Measurements from ENCODE around the gene KAZN.

Gene KAZN

DNA sequence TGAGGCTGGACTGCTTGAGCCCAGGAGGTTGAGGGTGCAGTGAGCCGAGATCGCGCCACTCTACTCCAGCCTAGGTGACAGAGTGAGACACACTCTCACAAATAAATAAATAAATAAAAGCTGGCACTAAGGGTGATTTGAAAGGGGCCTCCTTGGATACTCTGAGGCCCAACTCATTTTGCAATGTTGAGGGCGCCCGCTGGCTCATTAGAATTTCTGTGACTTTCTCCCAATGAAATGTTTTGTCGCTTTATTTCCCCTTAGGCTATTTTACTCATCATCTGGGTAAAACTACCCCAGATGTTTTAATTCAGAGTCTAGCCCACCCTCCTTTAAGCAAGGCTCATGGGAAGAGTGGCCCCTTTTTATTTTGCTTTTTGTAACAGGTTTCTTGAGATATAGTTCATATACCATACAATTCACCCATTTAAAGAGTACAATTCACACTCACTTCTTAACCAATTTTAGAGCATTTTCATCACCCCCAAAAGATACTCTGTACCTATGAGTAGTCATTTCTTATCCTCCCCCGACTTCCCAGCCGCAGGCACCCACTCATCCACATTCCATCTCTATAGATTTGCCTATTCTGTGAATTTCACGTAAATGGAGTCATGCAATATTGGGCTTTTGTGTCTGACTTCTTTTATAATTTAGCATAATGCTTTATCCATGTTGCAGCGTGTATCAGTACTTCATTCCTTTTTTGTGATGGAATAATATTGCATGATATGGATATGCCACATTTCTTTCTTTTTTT, 259.1 kb downstream of the KAZN start:
- DNase-seq (ENCODE audit: low read depth), result no peak

DNA sequence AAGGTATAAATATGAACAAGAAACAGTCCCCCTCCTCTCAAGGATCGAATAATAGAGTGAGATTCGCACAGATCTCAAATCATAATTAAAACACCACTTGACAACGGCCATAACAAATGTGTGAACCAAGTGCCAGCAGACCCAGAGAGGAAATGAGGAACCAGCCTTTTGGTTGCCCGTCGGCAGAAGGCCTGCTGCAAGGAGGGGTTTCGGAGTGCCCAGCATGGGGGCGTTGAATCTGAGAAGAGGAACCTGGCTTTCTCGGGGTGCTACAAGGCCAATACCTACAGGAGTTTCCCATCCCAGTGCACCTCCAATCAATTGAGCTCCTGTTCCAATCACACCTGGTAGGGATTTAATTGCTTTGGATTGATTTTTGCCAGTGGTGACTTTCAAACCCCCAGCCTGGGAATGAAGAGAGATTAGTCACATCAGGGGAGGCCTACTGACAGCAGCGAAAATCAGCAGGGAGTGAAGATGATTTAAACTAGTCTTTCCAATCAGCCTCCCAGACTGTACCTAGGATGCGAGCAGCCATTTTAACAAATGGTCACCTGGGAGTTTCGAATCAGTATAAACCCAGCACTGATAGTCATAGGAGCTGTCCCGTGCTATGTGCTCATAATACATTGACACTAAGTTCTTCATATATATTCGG, 263.8 kb downstream of the KAZN start:
- no peak for DNase-seq (ENCODE audit: low read depth)

DNA sequence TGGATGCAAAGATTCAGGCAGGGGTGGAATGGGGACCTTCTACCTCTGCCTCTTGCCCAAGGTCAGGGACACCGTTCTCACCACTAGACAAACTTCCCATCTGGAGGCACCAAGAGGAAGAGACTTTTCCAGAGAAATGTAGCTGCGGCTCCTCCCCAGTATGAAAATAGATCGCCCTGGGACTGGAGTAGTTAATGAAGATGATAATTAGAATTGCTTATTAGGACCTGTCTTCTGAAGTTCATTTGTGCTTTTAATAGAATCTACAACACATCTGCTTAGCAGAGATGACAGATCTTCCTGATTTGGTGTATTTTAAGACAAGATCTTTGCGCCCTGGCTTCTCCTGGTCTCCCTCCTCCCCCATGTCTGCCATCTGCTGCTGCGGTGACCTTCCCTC, 266.6 kb downstream of the KAZN start:
- no peak for DNase-seq (ENCODE audit: low read depth)

DNA sequence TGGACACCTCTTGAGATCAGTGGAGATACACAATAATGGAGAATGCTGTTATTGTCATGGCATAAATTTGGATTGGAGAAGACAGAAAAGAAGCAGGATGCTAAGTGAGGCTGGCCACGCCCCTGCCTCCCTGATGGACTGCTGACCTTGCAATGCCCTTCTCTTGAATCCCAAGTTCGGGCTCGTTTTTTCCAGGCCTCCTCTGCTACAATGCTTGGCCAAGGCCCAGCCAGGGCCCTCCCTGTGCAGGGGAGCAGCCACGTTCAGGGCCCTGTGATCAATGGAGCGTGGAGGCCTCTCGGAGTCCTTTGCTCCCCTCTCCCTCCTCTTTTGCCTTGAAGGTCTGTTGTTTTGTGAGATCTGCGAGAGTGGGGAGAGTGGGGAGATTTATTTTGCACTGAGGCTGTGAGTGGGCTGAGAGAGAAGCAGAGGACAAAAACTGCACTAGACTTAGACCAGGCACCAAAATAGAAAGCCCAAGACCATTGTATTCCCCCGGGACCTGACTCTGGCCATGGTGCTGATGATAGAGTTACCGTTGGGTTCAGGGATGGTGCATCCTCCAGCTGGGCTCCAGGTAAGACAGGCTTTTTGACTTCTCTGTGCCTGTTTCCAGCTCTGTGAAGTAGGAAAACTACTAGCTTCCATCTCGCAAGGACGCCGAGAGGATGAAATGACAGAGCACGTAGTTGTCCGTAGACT, 268.6 kb downstream of the KAZN start:
- no peak for DNase-seq (ENCODE audit: low read depth)

DNA sequence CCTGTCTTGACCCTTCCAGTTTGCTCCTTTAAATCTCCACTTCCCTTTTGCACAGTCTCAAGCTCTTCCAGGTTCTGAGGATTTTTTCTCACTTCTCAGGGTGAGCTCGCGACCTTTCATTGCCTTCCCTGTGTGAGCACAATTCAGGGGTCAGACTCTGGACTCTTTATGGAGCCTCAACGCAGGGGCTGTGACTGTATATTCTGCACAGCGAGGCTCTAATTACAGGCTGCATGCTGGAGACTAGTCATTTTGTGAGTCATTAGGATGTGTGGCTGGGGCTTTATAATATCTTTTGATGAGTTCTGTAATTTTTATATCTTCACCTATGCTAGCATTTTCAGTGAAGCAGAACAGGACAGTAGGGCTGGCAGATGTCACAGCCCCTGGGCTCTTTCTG, 270.7 kb downstream of the KAZN start:
- no peak for DNase-seq (ENCODE audit: low read depth)

DNA sequence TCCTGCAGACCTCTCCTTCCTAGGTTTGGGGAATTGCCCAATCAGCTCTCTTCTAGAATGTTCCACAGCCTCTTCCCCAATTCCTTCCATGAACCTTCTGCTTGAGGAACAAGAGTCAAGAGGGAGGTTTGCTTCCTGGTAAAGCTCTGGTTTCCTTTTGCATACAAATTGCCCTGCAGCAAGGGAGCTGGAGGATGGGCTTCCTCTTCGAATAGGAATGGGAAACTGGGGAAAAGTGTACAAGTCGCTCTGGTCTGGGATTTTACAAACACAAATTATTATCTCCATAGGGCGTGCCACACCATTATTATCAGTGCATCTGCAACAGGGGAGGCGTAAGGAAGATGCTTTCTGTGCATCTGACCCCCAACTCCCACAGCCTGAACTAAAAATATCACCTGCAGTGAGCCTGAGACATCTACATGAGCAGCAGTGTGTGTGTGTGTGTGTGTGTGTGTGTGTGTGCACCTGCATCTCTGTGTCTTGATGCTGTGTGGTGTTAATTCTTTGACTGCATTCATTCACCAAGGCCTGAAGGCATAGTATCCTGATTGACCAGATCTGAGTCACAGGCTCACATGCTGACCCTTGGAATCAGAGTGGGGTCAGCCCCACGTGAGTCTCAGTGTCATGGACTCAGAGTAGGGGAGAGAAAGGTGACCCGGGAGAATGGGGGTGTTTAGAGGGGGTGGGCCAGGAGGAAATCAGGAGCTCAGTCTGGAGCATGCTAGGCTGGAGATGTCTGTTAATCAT, 272.9 kb downstream of the KAZN start:
- no peak for DNase-seq (ENCODE audit: low read depth)

DNA sequence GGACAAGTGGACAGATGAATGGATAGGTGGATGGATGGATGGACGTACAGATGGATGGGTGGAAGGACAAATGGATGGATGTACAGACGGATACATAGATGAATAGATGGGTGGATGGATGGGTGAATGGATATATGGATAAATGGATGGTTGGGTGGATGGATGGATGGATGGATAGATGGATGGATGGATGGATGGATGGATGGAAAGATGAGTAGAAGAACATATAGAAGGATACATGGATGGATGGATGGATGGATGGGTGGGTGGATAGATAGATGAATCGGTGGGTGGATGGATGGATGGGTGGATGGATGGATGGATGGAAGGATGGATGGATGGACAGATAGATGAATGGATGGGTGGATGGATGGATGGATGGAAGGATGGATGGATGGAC, 274.3 kb downstream of the KAZN start:
- no peak for DNase-seq (ENCODE audit: low read depth)

DNA sequence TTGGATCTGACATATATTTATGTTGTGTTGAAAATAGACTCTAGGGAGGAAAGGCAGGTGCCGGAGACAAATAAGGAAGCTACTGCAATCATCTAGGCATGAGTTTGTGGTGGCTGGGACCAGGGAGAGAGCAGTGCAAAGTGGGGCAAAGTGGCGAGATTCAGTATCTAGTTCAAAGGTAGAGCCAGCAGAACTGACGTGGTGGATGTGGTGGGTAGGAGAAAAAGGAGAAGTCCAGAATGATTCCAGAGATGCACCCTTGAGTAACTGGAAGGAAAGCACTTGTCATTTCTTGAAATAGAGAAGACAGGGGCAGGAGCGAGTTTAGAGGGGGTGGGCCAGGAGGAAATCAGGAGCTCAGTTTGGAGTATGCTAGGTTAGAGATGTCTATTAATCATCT, 275.2 kb downstream of the KAZN start:
- no peak for DNase-seq (ENCODE audit: low read depth)

DNA sequence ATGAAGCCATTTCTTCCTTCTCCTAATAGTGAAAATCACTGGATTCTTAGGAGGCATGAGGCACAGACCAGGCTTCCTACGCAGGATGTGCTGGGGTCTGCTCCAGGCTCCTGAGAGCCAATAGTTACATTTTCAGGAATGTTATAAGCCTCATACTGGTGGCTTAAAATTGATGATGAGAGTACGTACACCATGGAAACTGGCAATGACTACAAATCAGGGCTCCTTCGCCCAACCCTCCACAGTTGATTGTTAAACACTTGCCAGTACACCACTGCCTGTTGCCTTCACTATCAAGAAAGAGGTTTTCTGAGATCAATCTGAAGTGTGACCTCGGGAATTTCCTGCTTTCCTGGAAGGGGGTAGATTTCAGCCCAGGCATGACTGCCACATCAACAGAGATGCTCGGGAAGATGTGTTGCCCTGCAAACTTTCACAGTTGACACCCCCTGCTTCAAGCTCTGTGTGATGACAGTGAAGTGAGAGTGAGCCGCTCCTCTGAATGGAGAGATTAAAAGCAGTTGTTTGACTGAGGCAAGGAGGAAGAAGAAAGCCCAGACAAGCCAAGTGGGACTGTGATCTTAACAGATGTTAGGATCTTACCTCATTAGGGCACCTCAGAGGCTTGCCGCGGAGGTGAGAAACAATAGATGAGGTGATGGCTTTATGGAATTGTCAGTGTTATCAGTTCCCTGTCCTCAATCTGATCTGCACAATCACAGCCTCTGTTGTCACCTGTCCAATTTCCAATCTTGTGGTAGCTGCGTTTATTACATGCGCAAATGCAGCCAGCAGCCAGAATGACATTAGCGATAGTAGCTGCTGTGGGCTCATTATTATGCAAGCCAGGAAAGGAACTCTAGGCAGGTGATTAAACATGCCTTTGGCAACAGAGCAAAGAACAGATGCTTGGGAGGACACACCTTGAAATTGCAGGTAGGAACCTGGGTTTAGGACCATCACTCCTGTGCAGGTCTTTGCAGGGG, 277.3 kb downstream of the KAZN start:
- DNase-seq (ENCODE audit: low read depth), result no peak

DNA sequence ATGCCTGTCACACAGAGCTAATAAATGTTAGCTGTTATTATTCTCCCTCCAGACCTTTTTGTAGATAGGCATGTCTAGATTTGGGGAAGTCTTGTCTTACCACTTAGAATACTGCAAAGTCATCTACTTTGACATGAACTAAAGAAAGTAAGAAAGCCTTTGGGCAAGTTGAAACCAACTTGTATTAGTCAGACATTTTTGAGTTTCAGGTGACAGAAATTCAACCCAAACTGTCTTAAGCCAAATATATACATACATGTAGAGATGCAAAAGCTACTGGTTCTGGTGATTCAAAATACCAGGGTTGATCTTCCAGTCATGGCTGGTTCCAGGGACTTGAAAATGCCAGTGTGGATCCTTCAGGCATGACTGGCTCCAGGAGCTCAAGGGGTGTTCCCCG, 278.3 kb downstream of the KAZN start:
- DNase-seq (ENCODE audit: low read depth), result no peak

DNA sequence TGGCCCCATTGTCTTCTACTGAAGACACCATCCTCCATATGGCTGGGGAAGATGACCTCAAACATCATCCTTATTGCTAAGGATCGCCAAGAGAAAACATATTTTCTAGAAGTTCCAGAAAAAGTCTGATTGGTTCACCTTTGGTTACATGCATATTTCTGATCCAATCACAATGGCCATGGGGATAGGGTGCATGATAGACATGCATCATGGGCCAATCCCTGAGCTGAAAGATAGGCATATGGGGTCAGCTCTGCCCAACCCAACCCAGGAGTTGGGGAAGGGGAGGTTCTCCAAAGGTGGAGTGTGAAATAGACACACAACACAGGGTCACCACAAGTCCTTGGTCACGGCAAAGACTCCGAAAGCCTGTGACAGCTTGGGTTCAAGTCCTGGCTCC, 278.7 kb downstream of the KAZN start:
- no peak for DNase-seq (ENCODE audit: low read depth)

DNA sequence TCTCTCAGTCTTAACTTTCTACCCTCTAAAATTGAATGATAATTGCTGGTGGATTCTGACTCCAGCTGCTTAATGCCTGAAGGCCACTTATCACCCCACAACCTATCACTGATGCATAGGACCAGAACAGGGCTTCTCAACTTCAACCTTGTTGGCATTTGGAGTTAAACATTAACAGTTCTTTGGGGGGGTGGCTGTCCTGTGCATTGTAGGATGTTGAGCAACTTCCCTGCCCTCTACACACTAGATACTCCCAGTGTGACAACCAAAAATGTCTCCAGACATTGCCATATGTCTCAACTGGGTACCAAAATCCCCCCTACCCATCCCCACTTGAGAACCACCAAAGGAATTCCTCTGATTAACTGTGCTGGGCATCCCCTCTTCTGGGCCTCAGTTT, 279.6 kb downstream of the KAZN start:
- DNase-seq (ENCODE audit: low read depth), result no peak

DNA sequence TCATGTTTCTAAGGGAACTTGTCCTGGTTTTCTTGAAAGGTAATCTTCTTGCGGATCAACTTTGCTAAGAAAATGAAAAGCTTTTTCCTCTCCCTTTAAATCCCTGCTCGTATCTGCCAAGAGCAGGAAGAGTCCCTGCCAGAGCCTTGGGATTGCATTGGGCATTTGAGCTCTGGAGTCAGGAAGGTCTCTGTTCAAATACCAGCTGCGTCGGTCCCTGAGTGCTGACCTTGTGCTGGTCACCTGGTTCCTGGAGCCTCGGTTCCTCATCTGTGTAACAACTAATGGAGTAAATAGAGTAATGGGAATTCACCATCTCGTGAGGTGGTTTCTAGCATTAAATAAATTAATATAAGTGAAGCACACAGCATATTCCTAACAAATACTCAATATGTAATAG, 280.5 kb downstream of the KAZN start:
- DNase-seq (ENCODE audit: low read depth), result no peak

DNA sequence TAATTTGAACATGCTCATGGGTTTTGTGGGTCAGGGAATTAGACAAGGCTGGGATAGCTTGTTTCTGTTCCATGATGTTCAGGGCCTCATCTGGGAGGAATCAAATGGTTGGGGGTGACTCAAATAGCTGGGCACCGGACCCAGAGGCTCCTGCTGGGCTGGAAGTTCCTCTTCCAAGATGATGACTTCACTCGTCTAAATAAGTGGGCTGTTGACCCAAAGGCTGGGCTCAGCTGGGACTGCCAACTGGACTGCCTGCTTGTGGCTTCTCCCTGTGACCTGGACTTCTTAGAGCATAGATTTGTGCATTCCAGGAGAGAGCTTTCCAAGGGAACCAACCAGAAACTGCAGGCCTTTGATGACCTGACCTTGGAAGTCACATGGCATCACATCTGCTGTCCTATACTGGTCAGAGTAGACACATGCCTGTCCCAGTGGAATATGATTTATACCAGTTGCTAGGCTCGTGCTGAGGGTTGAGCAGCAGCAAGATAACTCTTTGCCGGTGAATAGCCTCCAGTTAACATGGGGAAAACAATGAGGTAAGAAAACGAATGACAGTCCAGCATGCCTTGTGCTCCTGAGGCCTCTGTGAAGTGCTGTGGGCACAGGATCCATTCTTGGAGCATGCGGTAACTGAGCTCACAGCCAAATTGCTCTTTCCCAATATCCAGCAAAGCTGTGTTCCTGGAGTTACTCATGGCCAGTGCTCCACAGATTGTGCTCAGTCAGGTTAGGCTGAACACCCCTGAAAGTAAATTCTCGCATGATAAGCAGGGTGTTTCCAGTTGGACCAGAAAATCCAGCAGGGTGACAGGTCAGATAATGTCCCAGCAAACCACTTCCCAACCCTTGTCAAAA, 282.2 kb downstream of the KAZN start:
- DNase-seq (ENCODE audit: low read depth), result no peak

DNA sequence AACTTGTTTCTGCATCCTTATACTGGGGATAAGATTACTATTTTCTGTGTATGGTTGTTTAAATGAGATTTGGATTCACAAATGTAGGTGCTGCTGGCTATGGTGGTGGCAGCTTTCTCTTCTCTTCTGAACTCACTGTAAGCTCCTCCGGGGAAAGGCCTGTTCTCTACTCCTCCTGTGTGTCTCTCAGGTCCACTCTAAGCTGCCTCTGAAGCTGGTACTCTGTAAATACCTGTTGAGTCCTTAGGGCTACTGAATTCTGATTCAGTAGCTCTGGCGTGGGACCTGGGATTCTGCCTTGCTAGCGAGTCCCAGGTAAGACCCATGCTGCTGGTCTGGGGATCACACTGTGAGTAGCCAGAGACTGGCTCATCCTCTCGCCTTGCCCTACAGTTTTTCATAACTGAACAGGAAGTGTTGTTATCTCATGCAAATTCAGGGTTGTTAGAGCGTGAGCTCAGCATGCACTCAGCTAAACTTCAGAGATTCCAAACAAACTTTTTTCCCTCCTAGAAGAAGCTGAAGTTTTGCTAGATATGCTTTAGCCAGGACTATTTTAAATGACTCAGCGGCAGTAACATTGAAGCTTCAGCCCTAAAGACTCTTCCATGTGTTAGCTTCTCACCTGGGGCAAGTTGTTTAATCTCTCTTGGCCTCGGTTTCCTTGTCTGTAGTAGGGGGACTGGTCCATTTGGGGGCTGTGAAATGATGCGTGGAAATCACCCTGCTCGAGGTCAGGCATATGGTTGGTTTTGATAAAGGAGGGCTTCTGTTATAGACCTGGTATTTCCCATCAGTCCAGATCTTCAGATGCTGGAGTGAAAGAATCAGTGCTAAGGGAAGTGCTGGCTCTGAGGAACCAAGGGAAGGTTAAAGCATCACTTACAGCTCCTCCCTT, 283.5 kb downstream of the KAZN start:
- DNase-seq (ENCODE audit: low read depth), result no peak

DNA sequence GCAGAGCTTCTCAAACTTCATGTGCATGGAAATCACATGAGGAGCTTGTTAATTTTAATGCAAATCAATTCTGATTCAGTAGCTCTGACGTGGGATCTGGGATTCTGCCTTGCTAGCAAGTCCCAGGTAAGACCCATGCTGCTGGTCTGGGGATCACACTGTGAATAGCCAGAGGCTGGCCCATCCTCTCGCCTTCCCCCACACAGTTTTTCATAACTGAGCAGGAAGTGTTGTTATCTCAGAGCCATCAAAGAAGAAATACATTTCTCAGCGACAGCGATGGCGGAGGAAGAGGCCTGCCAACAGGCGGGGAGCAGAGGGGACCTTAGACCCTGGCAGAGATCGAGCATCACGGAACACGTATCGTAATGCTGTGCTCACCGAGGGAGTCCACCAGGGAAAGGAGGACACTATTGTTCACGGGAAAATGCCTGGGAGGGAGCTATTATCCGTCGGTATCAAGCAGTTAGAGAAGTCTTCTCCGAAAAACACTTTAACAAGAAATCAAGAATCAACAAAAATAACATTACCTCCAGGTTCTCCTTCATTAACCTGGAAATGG, 286.2 kb downstream of the KAZN start:
- DNase-seq (ENCODE audit: low read depth), result no peak

DNA sequence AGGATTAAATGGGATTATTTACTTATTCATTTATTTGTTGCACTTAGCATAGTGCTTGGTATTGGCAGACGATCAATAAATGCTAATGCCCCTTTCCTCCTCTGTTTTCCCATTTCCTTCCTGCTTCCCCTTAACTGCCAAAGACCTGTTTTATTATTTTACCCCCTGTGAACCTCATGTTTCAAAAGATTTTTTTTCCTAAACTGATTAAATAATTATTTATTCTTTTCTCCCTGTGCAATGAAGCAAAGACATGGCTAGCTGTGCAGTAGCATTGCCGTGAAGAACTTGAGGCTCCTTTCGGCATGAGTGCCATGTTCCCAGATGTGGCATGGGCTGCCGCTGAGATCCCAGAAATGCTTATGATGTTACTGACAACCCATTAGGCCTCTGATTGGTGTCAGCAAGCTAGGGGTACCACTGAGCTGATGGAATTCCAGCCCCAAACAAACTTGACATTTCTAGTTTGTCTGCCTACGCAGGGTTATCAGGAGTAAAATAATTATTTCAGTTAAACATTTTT, 288.6 kb downstream of the KAZN start:
- DNase-seq (ENCODE audit: low read depth), result no peak

DNA sequence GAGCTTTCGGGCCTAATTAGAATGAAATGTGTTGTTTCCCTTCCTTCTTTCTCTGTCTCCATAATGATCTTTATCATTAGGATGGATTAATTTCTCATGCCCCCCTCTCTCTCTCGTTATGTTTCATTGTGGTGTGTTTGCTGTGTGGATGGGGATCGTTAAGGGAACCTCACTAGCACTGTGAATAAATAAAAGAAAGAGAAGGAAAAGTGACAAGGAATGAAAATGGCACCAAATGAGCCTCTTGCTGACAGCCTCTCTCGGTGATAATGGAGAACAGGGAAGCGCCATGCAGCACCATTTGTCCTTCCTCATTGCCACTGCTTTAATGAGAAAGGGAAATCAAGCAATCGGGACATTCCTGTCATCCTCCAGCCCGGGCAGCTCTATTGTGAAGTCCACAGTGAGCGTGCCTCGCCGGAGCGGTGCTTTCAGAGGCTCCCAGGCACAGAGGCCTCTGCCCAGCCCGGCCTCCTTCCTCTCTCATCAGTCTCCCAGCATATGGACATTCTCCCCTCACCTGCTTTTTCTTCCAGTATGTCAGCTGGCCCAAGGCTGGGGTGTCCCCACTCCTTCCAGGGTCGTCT, 289.4 kb downstream of the KAZN start:
- no peak for DNase-seq (ENCODE audit: low read depth)
